Stimulated activated CD4-positive, alpha-beta T cell treated with anti-CD3 and anti-CD28 coated beads, Interleukin-4, amount 100 ng/mL, for 24 hours (primary cell): ENCODE results near the gene SRCAP.

Experiments
- DNase-seq: peaks from one replicate; pipeline ENCODE4 v3.0.0-alpha.2; 2020

SRCAP gene

GRCh38 chr16:30698816-30699614, at the start of gene SRCAP:
Gene SRCAP, plus strand, starts transcription at chr16:30699171. Its CDS starts 1,654 bp downstream, at chr16:30700825.
- peak; percentile 82 for DNase-seq

- DNase-seq, result no peak
These were observed 49.1 kb upstream of the SRCAP start for GRCh38 chr16:30649725-30650368.

GRCh38 chr16:30650369-30651123, 48.4 kb upstream of the SRCAP start, which contains the start of gene PRR14:
Gene PRR14, plus strand, starts transcription at chr16:30650960. Its CDS starts 686 bp downstream, at chr16:30651646.
- DNase-seq, result peak; percentile 99

GRCh38 chr16:30651124-30652004, 47.6 kb upstream of the SRCAP start:
- DNase-seq, result peak; percentile 78

GRCh38 chr16:30652005-30652296, 47.0 kb upstream of the SRCAP start:
- DNase-seq, result no peak

GRCh38 chr16:30652718-30653117, 46.3 kb upstream of the SRCAP start:
- DNase-seq, result no peak

DNA sequence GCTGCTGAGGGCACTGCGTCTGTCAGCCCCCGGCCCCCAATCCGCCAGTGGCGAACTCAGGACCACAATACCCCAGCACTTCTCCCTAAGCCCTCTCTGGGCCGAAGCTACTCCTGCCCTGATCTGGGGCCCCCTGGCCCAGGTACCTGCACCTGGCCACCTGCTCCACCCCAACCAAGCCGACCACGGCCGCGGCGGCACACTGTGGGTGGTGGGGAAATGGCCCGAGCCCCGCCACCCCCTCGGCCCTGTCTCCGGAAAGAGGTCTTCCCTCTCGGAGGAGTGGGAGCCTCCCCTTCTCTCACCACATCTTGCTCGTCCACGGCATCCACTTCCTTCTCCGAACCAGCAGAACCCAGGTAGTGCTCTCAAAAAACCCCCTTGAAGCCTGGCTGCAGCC, 44.1 kb upstream of the SRCAP start:
- DNase-seq, result no peak

- no peak for DNase-seq
These were observed 43.1 kb upstream of the SRCAP start for GRCh38 chr16:30655815-30656347.

GRCh38 chr16:30656388-30656787, 42.6 kb upstream of the SRCAP start:
- DNase-seq, result no peak

DNA sequence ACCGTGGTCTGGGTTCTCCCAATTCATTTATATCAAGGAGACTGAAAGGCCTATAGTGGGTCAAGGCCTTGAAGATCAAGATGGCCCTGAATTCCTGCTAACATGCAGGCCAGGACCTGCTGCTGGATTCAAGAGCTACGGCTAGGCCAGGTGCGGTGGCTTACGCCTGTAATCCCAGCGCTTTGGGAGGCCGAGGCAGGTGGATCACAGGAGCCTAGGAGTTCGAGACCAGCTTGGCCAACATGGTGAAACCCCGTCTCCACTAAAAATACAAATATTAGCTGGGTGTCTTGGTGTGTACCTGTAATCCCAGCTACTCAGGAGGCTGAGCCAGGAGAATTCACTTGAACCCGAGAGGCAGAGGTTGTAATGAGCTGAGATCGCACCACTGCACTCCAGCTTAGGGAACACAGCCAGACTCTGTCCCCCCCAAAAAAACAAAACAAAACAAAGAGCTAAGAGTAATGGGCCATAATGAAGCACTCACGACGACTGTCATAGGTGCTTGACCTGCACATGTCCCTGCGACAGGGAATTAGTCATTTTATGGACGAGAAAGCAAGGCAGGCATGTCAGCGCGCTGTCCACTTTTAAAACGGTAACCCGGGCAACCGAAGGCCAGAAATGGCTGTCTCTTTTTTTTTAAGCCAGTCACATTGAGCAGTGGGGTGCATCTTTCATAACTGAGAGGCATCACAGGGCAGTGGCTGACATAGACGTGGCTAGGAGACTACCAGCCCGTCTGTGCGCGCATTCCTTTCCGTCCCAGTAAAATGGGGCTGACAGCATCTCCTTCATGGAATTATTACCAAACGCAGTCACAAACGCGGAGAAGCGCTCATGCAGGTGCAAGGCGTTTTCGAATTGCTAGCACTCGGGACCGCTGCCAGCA, 41.8 kb upstream of the SRCAP start:
- no peak for DNase-seq

GRCh38 chr16:30657866-30658730, 40.9 kb upstream of the SRCAP start, which contains the start of gene FBRS:
Gene FBRS, plus strand, starts transcription at chr16:30658431. Its CDS starts 1,088 bp downstream, at chr16:30659519.
- peak; percentile 100 for DNase-seq

- DNase-seq, result peak; percentile 96
These were observed 40.1 kb upstream of the SRCAP start for GRCh38 chr16:30658731-30659506.

DNA sequence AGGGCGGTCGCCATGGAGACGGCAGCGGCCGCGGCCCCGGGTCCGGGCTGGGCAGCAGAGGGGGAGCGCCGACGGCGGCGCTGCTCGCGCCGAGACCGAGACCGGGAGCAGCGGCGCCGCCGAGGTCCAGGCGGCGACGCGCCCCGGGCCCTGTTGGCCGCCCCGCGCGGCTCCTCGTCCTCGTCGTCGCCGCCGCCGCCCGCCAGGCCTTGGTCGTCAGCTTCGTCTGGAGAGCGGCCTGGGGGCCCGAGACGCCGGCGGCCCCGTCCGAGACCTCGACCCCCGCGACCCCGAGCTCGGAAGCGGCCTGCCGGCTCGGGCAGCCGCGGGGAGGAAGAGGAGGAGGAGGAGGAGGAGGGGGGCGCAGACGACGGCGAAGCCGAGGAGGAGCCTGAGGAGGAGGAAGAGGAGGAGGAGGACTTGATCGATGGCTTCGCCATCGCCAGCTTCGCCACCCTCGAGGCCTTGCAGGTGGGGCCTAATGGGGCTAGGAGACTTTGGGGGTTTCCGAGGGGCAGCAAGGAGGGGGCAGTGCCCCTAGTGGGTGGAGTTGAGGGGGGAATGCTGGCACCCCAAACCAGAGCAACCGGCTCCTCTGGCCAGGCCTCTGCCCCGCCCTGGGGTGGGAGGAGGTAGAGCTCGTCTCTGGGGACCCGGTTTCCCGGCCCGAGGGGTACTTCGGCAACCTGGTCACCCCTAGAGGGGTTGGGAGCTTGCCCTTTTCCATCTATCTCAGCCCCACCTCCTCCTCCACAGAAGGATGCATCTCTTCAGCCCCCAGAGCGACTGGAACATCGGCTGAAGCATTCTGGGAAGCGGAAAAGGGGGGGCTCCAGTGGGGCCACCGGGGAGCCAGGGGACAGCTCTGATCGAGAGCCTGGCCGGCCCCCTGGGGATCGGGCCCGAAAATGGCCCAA, 39.2 kb upstream of the SRCAP start:
- DNase-seq, result peak; percentile 39

DNA sequence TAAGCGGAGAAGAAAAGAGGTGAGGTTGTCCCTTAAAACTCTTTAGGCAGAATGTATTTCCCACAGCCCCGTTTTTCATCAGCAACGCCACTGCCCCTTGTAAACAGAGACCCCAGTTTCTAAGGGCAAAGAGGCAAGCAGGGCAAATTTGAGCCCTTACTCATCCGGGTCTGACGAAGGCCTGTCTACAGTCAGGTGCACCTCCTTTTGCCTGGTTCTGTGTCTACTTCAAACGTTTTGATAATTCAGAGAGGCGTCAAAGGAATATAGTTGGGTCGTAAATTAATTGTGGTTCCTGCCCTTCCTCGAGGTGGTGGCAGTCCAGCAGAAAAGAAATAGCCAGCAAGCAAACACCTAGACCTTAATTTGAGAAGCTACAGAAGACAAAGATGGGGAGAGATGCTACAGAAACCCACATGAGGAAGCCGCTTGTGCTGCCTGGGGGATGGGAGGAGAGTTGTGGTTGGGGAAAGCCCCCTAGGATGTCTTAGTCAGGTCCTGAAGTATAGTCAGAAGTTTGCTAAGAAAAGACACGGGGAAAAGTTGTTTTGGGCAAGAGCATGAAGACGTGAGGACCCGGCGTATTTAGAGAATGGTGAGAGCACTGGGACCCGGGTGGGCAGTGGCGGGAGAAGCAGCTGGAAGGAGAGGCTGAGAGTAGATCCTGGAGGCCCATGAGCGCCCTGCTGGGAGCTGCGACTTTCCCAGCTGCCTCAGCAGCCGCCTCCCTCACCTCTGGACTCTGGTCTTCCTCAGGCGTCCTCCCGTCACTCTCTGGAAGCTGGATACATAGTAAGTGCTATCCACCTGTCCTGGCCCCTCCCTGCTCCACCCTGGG, 38.3 kb upstream of the SRCAP start:
- peak; percentile 89 for DNase-seq

- DNase-seq, result no peak
These were observed 36.5 kb upstream of the SRCAP start for GRCh38 chr16:30662449-30662848.

- DNase-seq, result no peak
These were observed 35.9 kb upstream of the SRCAP start for GRCh38 chr16:30663038-30663437.

DNA sequence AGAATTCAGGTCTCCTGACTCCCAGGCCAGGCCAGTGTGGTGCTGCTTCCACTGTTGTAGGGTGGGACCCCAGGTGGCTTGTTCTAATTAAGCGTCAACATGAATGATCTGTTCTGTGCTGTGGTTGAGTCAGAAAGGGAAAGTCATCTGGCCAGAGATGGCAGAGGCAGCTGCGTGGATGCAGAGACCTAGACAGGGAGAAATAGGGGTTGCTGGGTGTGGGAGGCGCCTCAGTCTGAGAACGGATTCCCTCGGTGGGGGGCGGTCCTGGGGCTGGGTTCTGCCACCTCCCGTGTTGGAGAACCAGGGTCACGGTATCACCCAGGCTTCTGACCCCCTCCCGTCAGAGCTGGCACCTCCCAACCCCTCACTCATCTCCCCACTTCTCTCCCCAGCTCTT, 35.2 kb upstream of the SRCAP start:
- DNase-seq, result no peak
